Kidney epithelial cell (primary cell): ENCODE measurements around the gene ARFIP1. TPM values are rescaled to one million over a fixed set of nuclear protein-coding genes. Genes with fewer than 3 reads are reported as not detected.

Source experiments
- DNase-seq: peaks from one replicate; pipeline ENCODE4 v3.0.0-alpha.2; 2010; ENCODE audit warnings: low read depth
- H3K27me3 ChIP-seq: 2 replicates; pipeline ENCODE4 v1.6.0; 2011; ENCODE audit warnings: low read length; ENCODE audit not compliant: control insufficient read depth, insufficient read depth
- H3K36me3 ChIP-seq: 2 replicates; pipeline ENCODE4 v1.5.1; 2011; ENCODE audit warnings: low read length; ENCODE audit not compliant: control insufficient read depth, insufficient read depth
- H3K4me3 ChIP-seq: 2 replicates; pipeline ENCODE4 v1.5.1; 2011; ENCODE audit warnings: low read depth, mild to moderate bottlenecking, control low read depth, low read length
- total RNA-seq: library from RNA; depleted of rRNA; stranded (reverse); fragments of >200 nt; gene quantifications from 2 replicates; pipeline ENCODE4 v1.2.3, GENCODE V29; 2015
- TF ChIP-seq, protein P1 (sequence below): IDR thresholded peaks from 2 replicates; pipeline ENCODE4 v1.5.1; 2011; ENCODE audit warnings: mild to moderate bottlenecking, moderate library complexity, low read length, control low read depth, inconsistent platforms; ENCODE audit not compliant: insufficient read depth, poor library complexity, severe bottlenecking

Gene ARFIP1
- total RNA-seq, 1 donor from 2014 or later: 34.2 TPM

GRCh38 chr4:152771741-152772533 is 7.8 kb upstream of the ARFIP1 start:
- Histone ChIP-seq H3K4me3 (no peak overlapping the region), H3K27me3 (no peaks in the 10 kb centered on the region), H3K36me3 (no peaks in the 10 kb centered on the region)
- DNase-seq: no peak
- TF ChIP-seq, protein P1, sequence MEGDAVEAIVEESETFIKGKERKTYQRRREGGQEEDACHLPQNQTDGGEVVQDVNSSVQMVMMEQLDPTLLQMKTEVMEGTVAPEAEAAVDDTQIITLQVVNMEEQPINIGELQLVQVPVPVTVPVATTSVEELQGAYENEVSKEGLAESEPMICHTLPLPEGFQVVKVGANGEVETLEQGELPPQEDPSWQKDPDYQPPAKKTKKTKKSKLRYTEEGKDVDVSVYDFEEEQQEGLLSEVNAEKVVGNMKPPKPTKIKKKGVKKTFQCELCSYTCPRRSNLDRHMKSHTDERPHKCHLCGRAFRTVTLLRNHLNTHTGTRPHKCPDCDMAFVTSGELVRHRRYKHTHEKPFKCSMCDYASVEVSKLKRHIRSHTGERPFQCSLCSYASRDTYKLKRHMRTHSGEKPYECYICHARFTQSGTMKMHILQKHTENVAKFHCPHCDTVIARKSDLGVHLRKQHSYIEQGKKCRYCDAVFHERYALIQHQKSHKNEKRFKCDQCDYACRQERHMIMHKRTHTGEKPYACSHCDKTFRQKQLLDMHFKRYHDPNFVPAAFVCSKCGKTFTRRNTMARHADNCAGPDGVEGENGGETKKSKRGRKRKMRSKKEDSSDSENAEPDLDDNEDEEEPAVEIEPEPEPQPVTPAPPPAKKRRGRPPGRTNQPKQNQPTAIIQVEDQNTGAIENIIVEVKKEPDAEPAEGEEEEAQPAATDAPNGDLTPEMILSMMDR: no peak

GRCh38 chr4:152773339-152773738 is 6.4 kb upstream of the ARFIP1 start:
- no peak overlapping the region for H3K4me3 ChIP-seq
- no peaks in the 10 kb centered on the region for H3K36me3 ChIP-seq
- H3K27me3 ChIP-seq: no peaks in the 10 kb centered on the region
- no peak for DNase-seq
- TF ChIP-seq, protein P1: no peak

- no peak for DNase-seq
- TF ChIP-seq, protein P1: no peak
- no peaks in the 10 kb centered on the region for H3K36me3 ChIP-seq
- H3K27me3 ChIP-seq: no peaks in the 10 kb centered on the region
- H3K4me3 ChIP-seq: no peak overlapping the region
Observed at GRCh38 chr4:152773953-152774352, 5.8 kb upstream of the ARFIP1 start.

DNA sequence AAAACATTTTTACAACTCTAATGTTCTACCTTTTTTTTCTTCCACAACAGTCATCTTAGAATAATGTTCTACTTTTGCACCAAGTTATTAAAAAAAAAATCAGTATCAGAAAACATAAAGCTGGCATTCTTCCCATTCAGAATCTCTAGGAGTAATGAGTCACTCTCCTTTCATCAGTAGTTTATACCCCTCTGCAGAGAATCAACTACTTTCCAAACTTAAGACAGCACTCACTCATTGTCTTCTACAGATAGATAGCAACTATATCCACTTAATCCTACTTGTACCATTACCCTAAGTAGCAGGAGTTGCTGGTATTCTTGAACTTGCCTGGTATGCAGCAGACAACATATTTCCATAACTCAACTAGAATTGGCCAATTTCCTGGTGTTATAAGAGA is 3.4 kb upstream of the ARFIP1 start:
- no peaks in the 10 kb centered on the region for H3K36me3 ChIP-seq
- TF ChIP-seq, protein P1: no peak
- no peak overlapping the region for H3K4me3 ChIP-seq
- no peaks in the 10 kb centered on the region for H3K27me3 ChIP-seq
- DNase-seq: no peak

- Histone ChIP-seq H3K4me3 (no peak overlapping the region), H3K36me3 (no peaks in the 10 kb centered on the region), H3K27me3 (no peaks in the 10 kb centered on the region)
- DNase-seq: no peak
- TF ChIP-seq, protein P1: no peak
Observed at GRCh38 chr4:152777488-152777887, 2.3 kb upstream of the ARFIP1 start.
